Lung microvascular endothelial cell (primary cell): Measurements from ENCODE around the gene SULT1E1. TPM values are rescaled to one million over a fixed set of nuclear protein-coding genes. Genes with fewer than 3 reads are reported as not detected.
"Not testable (repeated sequence)": the region's sequence is repeated elsewhere in the genome, so short reads cannot be mapped to it uniquely, and the experiment has no call there.

Experiments
- DNase-seq, 2 donors: peaks; one replicate each; pipeline versions ENCODE4 v3.0.0 to v3.0.0-alpha.2; 2010; ENCODE audit warnings: low read depth in 2 of 2
- total RNA-seq: library from RNA; depleted of rRNA; stranded (reverse); fragments of >200 nt; gene quantifications from 2 replicates; pipeline ENCODE4 v1.2.1, GENCODE V29; 2014

SULT1E1 gene
- total RNA-seq, 1 donor from 2014 or later: 3.4 TPM

DNA sequence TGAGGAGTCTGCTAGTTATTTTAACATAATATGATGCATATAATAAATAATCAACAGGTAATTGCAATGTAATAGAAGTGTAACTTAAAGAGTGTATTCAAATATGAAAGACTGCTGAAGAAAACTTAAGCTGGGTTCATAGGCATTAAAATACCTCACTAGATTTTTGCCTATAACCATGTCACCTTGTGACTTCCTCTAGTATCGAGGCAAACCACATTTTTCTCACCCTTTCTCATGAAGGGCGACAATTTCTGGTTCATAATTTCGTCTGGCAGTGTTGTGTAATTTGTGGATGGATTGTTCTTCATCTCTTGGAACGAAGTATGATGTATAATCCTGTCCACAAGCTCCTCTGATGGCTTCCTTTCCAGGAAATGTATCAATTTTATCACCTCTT, 16.0 kb downstream of the SULT1E1 start:
- DNase-seq: no peak

- no peak for DNase-seq
Measured at GRCh38 chr4:69843301-69843700, 16.6 kb downstream of the SULT1E1 start.

- no peak for DNase-seq
Measured at GRCh38 chr4:69838977-69839376, 21.0 kb downstream of the SULT1E1 start.

DNA sequence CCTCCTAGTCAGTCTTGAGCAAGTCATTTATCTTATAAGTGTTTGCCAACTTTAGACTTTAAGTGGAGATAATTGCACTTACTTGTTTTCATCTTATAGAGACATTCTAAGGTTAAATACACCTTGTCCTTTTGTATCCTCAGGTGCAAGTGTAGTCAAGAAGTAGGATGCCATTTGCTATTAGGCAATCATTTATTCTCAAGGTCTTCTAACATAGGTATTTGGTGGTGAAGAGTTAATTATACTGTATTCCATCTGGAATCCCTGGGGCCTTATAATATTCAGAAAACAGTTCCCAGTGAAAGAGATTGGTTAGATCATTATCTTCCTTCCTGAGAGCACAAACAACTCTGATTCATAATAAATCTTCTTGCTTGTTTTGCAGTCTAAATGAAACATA, 23.7 kb downstream of the SULT1E1 start:
- peak; percentile 46 to 68 for DNase-seq

DNA sequence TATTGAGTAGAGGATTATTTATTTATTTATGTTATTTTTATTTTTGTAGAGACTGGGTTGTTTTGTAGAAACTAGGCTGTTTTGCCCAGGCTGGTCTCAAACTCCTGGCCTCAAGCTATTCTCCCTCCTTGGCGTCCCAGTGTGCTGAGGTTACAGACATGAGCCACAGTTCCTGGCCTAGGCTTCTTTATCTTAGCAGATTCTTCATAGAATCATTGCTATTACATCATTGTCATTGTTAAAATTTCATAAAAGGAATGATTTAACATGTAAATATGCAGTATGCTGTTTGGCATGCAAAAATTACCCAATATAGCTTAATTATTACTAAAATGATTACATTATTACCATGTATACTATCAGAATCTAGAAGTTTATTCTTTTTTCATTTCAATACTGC, 24.2 kb downstream of the SULT1E1 start:
- peak in 1 of 2 donors; percentile 15 for DNase-seq

GRCh38 chr4:69833251-69833650, 26.7 kb downstream of the SULT1E1 start:
- DNase-seq: no peak

DNA sequence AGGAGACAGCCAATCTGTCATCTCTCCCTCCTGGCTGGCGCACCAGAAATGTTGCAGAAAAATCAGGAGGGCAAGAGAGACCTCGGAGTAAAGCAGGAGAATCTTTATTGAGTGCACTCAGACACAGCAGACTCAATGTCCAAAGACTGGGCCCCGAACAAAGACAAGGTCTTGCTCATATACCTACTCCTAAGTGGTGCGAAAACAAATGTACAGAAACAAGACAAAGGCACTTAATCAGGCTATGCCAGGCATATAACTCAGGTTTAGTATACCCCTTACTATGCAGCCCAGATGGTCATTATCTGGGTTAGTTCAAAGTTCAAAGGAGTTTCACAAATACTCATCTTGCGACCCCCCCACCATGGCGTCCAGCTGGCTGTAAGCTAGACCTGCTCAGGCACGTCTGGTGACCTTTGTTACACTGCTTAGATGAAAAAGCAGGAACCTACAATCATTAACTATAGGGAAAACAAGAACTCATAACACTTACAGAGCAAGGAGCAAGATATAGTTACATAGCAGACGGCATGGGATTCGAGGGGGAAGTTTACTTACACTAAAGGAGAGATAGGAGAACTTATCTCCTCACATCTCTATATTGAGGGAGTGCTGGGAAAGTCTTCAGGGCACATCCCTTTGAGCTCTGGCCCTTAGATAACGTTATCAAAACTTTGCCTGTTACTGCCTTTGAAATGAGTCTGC, 27.5 kb downstream of the SULT1E1 start:
- DNase-seq: no peak

DNA sequence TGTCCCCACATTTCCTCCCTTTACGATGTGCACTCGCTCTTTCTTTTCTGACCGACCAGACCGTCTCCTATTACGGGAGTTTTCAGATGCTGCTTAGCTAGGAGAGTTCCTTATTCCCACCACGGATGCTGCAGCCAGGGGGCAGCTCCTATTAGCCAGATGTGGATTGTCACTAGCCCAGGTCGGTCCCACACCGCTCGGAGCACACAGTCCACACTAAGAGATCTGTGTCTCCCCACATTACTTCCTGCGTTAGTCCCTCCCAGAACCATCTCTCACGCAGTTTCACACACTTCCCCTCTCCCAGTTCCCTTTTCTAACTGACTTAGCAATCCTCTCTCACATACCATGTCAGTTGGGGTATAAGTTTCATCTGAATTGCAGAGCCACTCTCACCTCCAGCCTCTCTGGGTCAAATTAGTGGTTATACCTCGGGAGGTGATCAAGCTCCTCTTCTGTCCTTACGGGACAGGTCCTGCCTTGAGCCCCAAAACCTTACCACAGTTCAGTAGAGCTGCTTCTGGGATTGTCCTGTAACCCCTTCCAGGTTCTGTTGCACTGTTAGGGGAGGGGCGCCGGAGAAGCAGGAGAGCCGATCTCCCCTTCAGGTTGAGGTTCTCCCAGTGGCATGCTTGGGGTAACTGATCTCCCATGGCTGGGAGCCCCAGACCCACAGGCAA, 28.2 kb downstream of the SULT1E1 start:
- DNase-seq: no peak

GRCh38 chr4:69831270-69831627, 28.7 kb downstream of the SULT1E1 start:
- no peak for DNase-seq

DNA sequence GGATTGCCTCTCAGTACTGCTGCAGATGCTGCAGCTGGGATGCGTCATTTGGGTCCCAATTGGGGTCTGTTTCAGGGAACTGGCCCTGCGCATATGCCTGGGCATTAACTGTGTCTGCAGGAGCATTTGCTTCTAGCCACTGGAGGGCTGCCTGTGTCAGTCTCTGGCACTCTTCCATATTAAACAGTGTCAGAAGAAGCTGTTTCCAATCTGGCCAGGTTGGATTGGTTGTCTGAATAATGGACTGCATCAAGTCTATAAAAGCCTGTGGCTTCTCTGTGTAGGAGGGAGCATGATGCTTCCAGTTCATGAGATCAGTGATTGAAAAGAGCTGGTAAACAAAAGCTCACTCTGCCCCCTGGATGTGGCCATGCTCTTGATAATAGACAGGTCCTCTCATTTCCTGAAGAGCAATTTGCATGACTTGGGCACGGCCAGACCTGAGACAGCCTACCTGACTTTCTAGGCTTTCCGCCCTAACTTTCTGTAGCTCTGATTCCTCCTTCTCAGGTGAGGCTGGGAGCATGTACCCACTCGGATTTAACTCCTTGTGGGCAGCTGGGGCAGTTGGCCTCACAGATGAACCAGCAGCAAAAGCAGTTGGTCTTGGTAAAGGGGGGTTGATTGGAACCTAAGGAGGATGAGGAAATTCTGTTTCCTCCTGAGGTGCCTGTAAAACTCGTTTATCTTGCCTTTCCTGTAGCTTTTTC, 29.2 kb downstream of the SULT1E1 start:
- DNase-seq: peak; percentile 34 to 87

DNA sequence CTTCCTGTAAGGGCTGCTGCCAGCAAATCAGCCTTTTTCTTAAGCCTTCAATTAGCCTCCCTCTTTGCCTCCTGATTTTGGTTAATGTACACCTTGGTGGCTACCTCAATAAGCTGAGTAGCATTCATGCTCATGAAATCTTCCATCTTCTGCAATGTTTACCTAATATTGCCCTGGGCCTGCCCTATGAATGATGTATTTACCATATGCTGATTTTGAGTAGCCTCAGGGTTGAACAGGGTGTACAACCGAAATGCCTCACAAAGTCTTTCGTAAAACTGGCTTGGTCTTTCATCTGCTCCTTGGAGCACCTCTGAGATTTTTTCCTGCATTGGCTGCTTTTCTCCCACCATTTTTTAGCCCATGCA, 29.8 kb downstream of the SULT1E1 start:
- no peak for DNase-seq

DNA sequence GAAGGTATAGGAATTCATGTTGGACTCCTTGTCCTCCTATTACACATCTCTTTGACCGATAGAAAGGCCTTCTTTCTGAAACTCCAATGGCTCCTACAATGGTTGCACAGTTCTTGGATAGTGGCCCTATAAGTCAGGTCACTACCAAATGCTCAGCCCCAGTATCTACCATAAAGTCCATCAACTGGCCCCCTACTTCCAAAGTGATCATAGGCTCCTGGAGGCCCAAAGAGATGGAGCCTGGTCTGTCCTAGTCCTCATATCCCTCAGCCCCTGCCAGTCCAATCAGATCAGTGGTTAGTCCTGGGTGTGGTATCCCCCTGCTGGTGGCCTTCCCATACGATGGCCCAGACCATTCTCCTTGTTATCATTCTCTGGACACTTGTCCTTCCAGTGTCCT, 30.3 kb downstream of the SULT1E1 start:
- no peak for DNase-seq

GRCh38 chr4:69828828-69829227, 31.1 kb downstream of the SULT1E1 start:
- no peak for DNase-seq

- not testable (repeated sequence) for DNase-seq
Measured at GRCh38 chr4:69825056-69825455, 34.9 kb downstream of the SULT1E1 start.

GRCh38 chr4:69823481-69824186, 36.3 kb downstream of the SULT1E1 start:
- DNase-seq: peak; percentile 62 to 76

- no peak for DNase-seq
Measured at GRCh38 chr4:69823048-69823447, 36.9 kb downstream of the SULT1E1 start.

GRCh38 chr4:69822198-69822597, 37.7 kb downstream of the SULT1E1 start:
- DNase-seq: no peak

DNA sequence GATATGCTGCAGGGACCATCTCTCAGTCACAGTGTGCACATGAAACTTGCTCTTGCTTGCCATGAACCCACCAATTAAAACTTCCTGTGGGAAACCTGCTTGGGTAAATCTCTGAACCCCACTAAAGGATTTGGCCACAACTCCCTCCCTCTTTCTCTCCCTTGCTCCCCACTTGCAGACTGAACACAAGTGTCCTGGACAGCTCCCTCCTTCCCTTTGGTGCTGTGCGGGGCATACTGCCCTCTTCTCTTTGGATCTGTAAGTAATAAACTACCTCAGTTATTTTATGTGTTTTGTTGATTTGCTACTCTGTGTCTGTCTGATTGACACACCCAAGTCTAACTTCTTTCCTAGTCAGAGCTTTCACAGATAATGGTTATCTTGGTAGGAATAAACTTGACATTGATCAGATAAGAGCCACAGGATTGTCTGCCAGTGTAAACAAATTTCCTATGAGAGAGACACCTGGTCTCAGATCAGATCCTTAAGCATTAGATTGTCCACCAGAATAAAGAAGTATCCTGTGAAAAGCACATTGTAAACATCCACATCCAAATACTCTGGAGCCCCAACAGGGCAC, 41.8 kb downstream of the SULT1E1 start:
- DNase-seq: no peak

DNA sequence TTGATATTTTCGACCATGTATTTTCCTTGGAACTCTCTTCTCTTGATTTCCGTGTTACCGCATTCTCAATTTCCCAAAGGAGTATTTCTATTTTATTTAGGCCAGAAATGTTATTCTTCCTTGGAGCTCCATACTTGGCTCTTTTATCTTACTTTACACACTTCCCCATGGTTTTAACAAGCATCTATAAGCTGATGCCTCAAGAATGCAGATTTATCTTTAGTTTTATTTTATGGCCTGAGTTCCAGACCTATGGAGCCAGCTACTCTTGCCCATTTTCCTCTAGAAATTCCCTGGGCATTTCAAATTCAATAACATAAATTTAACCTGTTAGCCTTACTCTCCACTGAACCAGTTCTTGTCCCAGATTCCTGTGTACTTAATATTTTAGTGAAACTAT, 43.7 kb downstream of the SULT1E1 start:
- no peak for DNase-seq

DNA sequence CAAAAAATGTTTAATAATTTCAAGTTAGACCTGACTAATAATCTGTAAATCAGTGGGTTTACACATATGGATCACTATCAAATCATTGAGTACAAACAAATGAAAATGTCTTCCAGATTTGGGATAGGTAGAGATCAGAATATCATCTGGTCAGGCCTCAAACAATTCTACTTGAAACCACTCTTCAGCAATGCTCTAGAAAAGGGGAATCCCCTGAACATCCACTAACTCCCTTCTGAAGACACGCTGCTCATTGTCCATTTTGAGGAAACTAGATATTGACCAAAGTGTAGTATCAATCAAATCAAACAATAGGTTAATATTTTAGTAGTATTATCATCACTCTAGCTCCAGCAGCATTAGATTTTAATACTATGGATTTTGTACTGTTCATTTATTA, 46.3 kb downstream of the SULT1E1 start:
- DNase-seq: no peak

- no peak for DNase-seq
Measured at GRCh38 chr4:69811166-69811565, 48.8 kb downstream of the SULT1E1 start.

DNA sequence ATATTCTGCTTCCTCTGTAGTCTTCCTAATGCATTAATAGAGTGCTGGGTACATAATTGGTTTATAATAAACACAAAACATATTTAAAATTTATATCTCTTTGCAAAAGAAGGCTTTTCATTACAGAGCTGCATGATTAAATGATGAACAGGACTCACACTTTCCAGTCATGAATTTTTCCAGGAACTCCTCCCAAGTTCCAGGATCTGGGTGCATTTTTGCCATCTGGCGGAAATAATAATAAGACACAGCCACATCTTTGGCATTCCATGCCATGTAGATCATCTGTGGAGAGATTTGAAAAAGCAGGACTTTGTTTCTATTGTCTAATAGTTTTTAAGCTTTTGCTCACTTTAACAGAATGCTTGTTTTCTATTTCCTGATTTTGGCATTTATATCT, 59.3 kb downstream of the SULT1E1 start:
- DNase-seq: peak; percentile 86 to 89
